ENCODE measurements around the gene FARS2. TPM values are rescaled to one million over a fixed set of nuclear protein-coding genes. Genes with fewer than 3 reads are reported as not detected.

The FARS2 gene
- total and polyA plus RNA-seq, 2 donors (not counting 3 experiments of a cell fraction or from before 2014, with no cell fraction given), result 20.2 to 20.5 TPM

DNA sequence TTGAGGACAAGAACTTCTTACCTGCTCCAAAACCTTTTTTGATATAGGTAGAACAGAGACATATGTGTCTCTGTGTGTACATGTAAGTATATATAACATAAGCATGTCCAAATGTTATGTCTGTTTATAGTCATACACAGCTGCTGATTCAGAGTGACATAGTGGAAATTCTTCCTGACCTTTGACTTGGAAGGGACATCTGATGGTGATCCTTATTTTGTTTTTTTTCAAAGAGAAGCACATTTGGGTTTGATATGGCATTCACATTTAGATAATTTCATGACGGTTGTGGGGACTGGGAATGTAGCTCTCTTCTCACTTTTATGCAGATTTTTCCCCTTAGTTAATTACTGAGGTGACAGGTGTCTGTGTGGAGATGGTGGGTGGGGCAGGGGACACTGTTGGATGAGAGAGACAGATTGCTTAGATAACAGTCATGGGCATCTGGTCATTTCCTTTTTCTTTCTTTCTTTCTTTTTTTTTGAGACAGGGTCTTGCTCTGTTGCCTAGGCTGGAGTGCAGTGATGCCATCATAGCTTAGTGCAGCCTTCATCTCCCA is 39.0 kb downstream of the FARS2 start:
- no peak overlapping the region for H2AFZ ChIP-seq (ENCODE audit: low read depth, low read length)
- H4K20me1 ChIP-seq (replicated peaks; ENCODE audit: control insufficient read depth, extremely low read depth, insufficient read depth, low read length), result no peaks in the 10 kb centered on the region
- no peak overlapping the region for H3K4me2 ChIP-seq (ENCODE audit: insufficient read depth, low read length)
- dilution Hi-C loops (cut with MboI; ENCODE audit: extremely low pct_ligation_motif_present, low sequenced_read_pairs) (no loop called here), intact Hi-C loops (cut with micrococcal nuclease) (no loop called here)
- H3K4me1 ChIP-seq (ENCODE audit: control insufficient read depth, extremely low read depth, insufficient read depth, low read length), result no peaks in the 10 kb centered on the region
- DNase-seq (ENCODE audit: low read depth, low spot score), result no peak
- no peaks in the 10 kb centered on the region for H3K36me3 ChIP-seq (ENCODE audit: control insufficient read depth in 2 of 2, extremely low read depth in 1 of 2, insufficient read depth in 2 of 2, low read length in 2 of 2)
- H3K27me3 ChIP-seq (ENCODE audit: control insufficient read depth in 2 of 2, insufficient read depth in 2 of 2, low read length in 2 of 2), result no peaks in the 10 kb centered on the region
- no peak for FAIRE-seq
- no peak overlapping the region for H3K9ac ChIP-seq (replicated peaks; ENCODE audit: extremely low read depth, insufficient read depth, low read length)
- CTCF ChIA-PET, result interaction anchor here (1.0 to 1.1 kb wide), 2 partner anchors 20 to 157 kb away, joined by 3 to 4 read pairs; no protein-coding TSS in a partner anchor
- POLR2A ChIA-PET, result interaction anchor here (1.2 kb wide), 1 partner anchor 9 kb away, joined by 3 read pairs; no protein-coding TSS in a partner anchor
- no peaks in the 10 kb centered on the region for H3K79me2 ChIP-seq (ENCODE audit: control insufficient read depth, insufficient read depth, low read length)
- no peaks in the 10 kb centered on the region for H3K9me1 ChIP-seq (replicated peaks; ENCODE audit: control insufficient read depth, extremely low read depth, insufficient read depth, low read length)
- no peak for TF ChIP-seq MYC (IDR thresholded peaks at IDR 0.05; ENCODE audit: low read depth, low read length)
- TF ChIP-seq, protein P1, sequence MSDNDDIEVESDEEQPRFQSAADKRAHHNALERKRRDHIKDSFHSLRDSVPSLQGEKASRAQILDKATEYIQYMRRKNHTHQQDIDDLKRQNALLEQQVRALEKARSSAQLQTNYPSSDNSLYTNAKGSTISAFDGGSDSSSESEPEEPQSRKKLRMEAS (IDR thresholded peaks at IDR 0.05; ENCODE audit: insufficient read depth, insufficient read length), result no peak
- TF ChIP-seq FOS (IDR thresholded peaks at IDR 0.05; ENCODE audit: borderline replicate concordance, insufficient read depth, low read length), result no peak
- no peak for TF ChIP-seq GATA2 (IDR thresholded peaks at IDR 0.05; ENCODE audit: insufficient read depth, insufficient read length, low read depth, low read length)
- TF ChIP-seq, protein P2, sequence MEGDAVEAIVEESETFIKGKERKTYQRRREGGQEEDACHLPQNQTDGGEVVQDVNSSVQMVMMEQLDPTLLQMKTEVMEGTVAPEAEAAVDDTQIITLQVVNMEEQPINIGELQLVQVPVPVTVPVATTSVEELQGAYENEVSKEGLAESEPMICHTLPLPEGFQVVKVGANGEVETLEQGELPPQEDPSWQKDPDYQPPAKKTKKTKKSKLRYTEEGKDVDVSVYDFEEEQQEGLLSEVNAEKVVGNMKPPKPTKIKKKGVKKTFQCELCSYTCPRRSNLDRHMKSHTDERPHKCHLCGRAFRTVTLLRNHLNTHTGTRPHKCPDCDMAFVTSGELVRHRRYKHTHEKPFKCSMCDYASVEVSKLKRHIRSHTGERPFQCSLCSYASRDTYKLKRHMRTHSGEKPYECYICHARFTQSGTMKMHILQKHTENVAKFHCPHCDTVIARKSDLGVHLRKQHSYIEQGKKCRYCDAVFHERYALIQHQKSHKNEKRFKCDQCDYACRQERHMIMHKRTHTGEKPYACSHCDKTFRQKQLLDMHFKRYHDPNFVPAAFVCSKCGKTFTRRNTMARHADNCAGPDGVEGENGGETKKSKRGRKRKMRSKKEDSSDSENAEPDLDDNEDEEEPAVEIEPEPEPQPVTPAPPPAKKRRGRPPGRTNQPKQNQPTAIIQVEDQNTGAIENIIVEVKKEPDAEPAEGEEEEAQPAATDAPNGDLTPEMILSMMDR (IDR thresholded peaks at IDR 0.05; ENCODE audit: extremely low read depth in 1 of 2, insufficient read depth in 1 of 2, low read depth in 1 of 2, low read length in 2 of 2), result no peak
- no peak for TF ChIP-seq POLR2AphosphoS5 (IDR thresholded peaks at IDR 0.05; ENCODE audit: insufficient read depth, low read depth, low read length)
- TF ChIP-seq POLR2A (IDR thresholded peaks at IDR 0.05; ENCODE audit: low read depth, low read length), result no peak
- TF ChIP-seq JUN (IDR thresholded peaks at IDR 0.05; ENCODE audit: borderline replicate concordance, insufficient read depth, insufficient read length, low read depth), result no peak
- TF ChIP-seq EZH2 (IDR thresholded peaks at IDR 0.05; ENCODE audit: borderline replicate concordance, low read depth, low read length, severe bottlenecking), result no peak
- no TSS peak for BruUV-seq (replicated peaks)
- no peak overlapping the region for H3K4me3 ChIP-seq (replicated peaks in 1 of 3; ENCODE audit: insufficient read depth in 1 of 3, low read depth in 1 of 3, low read length in 3 of 3)
- no peak overlapping the region for H3K27ac ChIP-seq (ENCODE audit: insufficient read depth, low read depth, low read length)
- no peaks in the 10 kb centered on the region for H3K9me3 ChIP-seq (replicated peaks; ENCODE audit: control insufficient read depth, insufficient read depth, low read length)
